Adipocyte (in vitro differentiated cells): ENCODE results near the gene XPO4.

Experiments used
- DNase-seq: peaks from one replicate; pipeline ENCODE4 v3.0.0-alpha.2; 2015; ENCODE audit warnings: low read depth
- H3K27me3 ChIP-seq: replicated peaks from 2 replicates; pipeline ENCODE4 v1.7.0; 2013; ENCODE audit warnings: mild to moderate bottlenecking, low read length, moderate library complexity; ENCODE audit not compliant: control insufficient read depth, insufficient read depth
- H3K36me3 ChIP-seq: 2 replicates; pipeline ENCODE4 v1.7.0; 2013; ENCODE audit warnings: low read length, mild to moderate bottlenecking, moderate library complexity; ENCODE audit not compliant: control insufficient read depth, insufficient read depth, severe bottlenecking
- H3K4me1 ChIP-seq: 2 replicates; pipeline ENCODE4 v1.7.0; 2013; ENCODE audit warnings: mild to moderate bottlenecking, low read length, moderate library complexity; ENCODE audit not compliant: control insufficient read depth, insufficient read depth
- H3K4me3 ChIP-seq: 2 replicates; pipeline ENCODE4 v1.7.0; 2013; ENCODE audit warnings: mild to moderate bottlenecking, low read length, moderate library complexity
- H3K9ac ChIP-seq: 2 replicates; pipeline ENCODE4 v1.7.0; 2013; ENCODE audit warnings: mild to moderate bottlenecking, low read length, moderate library complexity
- H3K9me3 ChIP-seq: 2 replicates; pipeline ENCODE4 v1.7.0; 2013; ENCODE audit warnings: mild to moderate bottlenecking, low read length, moderate library complexity; ENCODE audit not compliant: control insufficient read depth

XPO4 gene

DNA sequence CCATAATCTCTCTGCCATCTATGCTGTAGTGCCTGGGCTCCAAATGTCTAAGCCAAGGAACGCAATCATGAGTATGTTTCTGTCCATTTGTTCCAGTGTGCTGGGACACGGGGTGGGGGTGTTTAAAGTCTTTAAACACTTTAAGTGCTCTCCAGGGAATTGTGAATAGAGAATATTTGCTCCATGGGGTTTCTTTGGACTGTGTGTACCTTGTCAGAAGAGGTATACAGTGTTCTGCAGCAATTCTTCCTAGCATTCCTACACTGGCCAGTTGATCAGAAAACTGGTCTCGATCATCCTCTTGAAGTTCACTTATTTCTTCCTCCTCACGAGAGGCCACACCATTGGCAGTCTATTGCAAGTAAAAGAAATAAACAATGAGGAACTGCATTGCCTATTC is 93.7 kb downstream of the XPO4 start:
- no peak for DNase-seq
- Histone ChIP-seq H3K4me3 (no peak overlapping the region), H3K36me3 (peaks cover 37% of the 10 kb centered on the region)

DNA sequence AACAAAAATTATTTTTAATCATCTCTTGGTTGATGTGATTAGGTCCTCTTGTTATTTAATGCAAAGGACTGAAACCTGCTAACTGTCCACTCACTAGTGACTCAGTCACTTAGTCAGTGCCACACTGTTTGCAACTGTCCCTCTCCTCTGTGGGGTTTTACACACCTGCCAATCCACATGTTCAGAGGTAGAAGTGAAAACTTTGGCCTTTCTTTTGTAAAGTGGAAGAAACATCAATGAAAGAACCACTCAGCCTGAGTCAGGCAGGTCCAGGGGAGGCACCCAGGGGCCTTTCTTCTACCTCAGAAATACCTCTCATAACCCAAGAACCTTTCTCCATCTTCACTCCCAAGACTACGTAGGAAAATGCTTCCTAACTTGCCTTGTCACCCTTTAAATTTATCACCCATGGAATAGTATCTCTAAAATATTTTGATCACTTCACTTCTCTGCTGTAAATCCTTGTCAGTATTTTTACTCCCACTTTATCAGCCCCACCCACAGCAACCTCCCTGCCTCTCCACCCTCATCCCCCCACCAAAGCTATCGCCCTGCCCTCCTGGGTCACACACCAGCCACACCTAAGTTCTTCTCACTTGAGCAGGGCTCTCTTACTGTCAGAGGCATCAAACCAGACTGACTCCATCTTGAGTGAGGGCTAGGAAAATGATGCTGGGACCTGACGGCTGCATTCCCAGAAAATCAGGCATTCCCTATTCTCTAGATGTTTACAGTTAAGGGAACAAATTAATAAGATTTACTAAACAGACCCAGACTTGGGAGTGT is 99.2 kb downstream of the XPO4 start:
- Histone ChIP-seq H3K36me3 (peaks cover 30% of the 10 kb centered on the region), H3K27me3 (no peaks in the 10 kb centered on the region), H3K9me3 (no peaks in the 10 kb centered on the region), H3K4me1 (peaks cover 5% of the 10 kb centered on the region), H3K4me3 (no peak overlapping the region), H3K9ac (no peak overlapping the region)
- DNase-seq, result no peak

More for the DNA sequence above, 93.7 kb downstream of the XPO4 start:
- H3K4me1 ChIP-seq, result peaks cover 7% of the 10 kb centered on the region
- no peak overlapping the region for H3K9ac ChIP-seq
- no peaks in the 10 kb centered on the region for H3K27me3 ChIP-seq
- H3K9me3 ChIP-seq, result no peaks in the 10 kb centered on the region

DNA sequence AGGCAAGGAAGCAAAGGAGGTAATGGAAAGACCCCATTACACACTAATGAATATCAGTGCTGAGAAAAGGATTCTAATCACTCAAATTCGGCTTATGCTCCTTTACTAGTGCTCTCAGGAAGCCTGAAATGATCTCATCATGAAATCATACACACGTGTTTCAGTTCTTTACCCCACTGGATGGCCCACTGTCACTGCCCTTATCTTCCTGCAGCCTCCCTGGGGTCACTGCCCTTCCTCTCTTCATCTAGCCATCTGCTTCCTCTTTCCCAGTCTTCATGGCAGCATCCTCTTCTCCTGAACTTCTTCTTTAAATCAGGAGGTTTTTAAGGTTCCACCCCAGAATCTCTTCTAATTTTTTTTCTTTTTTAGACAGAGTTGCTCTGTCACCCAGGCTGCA is 100.8 kb downstream of the XPO4 start:
- H3K4me1 ChIP-seq, result peaks cover 15% of the 10 kb centered on the region
- no peak overlapping the region for H3K9ac ChIP-seq
- DNase-seq, result no peak
- H3K27me3 ChIP-seq, result no peaks in the 10 kb centered on the region
- H3K4me3 ChIP-seq, result no peak overlapping the region
- H3K36me3 ChIP-seq, result peaks cover 14% of the 10 kb centered on the region
- no peaks in the 10 kb centered on the region for H3K9me3 ChIP-seq

DNA sequence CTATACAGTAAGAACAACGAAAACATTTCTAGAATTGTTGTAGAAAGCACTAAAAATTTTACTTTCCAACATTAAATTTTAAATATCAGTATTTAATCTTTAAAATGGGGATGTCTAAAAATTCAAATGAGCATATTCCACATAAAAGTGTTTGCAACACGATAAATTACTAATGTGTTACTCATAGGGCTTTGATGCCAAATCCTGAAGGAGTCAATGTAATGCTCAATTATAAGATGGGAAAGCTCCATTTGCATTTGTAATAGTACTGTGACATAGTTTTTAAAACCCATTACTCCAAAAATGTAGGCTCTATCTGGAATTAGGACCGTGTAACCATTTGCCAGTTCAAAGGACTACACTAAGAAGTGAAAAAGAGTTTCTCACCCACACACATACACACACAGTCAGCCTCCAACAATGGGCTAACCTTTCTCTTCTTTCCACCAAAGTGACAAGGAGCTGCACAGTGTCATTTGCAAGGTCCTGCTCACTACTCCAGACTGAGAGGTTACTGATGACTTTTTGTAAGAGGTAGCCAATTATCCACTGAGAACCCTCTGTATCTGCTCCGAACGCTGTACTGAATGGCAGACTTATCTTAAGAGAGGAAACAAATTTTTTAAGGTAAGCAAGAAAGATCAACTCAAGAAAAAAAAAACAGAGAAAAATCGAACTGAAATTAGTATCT is 102.7 kb downstream of the XPO4 start:
- no peak overlapping the region for H3K4me3 ChIP-seq
- no peak for DNase-seq
- no peaks in the 10 kb centered on the region for H3K9me3 ChIP-seq
- H3K27me3 ChIP-seq, result no peaks in the 10 kb centered on the region
- peaks cover 17% of the 10 kb centered on the region for H3K36me3 ChIP-seq
- no peak overlapping the region for H3K9ac ChIP-seq
- H3K4me1 ChIP-seq, result peaks cover 16% of the 10 kb centered on the region

DNA sequence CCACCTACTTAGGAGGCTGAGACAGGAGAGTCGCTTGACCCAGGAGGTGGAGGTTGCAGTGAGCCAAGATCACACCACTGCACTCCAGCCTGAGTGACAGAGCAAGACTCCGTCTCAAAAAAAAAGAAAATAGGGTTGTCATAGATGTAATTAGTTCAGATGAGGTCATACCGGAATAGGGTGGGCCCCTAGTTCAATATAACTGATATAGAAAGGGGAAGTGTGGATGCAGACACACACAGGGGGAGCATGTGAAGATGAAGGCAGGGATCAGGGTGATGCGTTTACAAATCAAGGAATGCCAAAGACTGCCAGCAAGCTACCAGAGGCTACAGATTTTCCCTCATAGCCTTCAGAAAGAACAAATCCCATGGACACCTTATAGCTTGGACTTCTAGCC is 104.5 kb downstream of the XPO4 start:
- no peak overlapping the region for H3K4me3 ChIP-seq
- DNase-seq, result no peak
- H3K9ac ChIP-seq, result no peak overlapping the region
- no peaks in the 10 kb centered on the region for H3K9me3 ChIP-seq
- peaks cover 16% of the 10 kb centered on the region for H3K4me1 ChIP-seq
- no peaks in the 10 kb centered on the region for H3K27me3 ChIP-seq
- peaks cover 21% of the 10 kb centered on the region for H3K36me3 ChIP-seq

DNA sequence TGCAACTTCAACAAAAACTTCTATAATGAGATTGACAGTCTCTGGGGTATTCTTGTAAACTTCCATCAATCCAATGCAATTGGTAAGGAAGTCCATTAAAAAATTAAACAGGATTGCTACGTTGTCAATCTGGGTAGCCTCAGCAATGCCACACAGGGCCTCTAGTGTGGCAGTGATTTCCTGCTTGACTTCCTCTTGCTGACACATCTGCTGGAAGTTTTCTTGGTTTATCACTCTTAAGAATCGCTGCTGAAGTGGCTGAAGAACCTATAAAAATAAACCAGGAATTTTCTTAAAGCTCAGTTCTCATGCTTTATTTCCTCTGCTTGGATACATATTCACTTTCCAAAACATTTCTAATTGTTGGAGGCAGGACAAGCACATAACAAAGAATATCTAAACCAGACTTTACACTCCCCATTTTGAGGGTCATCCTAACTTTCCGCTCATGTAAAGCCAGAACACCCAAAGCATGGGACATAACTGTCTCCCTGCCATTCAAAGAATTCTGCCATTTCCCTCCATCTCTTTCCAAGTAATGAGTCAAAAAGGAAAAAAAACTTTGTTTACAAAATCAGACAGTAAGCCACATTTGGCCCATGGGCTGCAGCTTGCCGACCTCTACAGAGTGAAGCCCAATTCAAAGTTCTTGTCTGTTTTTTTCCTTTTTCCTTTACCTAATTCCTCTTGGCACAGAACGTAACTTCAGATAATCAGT is 105.6 kb downstream of the XPO4 start:
- Histone ChIP-seq H3K4me3 (no peak overlapping the region), H3K9me3 (no peaks in the 10 kb centered on the region), H3K27me3 (no peaks in the 10 kb centered on the region), H3K36me3 (peaks cover 21% of the 10 kb centered on the region), H3K4me1 (peaks cover 16% of the 10 kb centered on the region), H3K9ac (peak overlapping the region; percentile 3)
- peak; percentile 36 for DNase-seq

DNA sequence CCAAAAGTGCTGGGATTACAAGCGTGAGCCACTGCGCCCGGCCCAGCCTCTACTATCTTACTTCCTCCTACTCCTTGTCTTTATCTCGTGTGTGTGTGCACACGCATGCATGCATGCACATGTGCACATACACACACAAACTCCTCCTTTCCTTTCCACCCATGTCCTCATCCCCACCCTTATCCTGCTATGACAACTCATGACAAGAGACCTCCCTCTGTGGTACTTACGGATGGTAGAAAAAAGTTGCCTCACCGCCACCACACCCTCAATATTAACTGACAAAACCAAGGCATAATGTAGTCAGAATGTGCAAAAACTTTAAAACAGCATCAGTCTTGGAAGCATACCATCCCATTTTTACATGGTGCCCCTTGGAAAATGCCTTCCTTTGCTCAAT is 112.9 kb downstream of the XPO4 start:
- no peak overlapping the region for H3K9ac ChIP-seq
- no peaks in the 10 kb centered on the region for H3K9me3 ChIP-seq
- H3K27me3 ChIP-seq, result no peaks in the 10 kb centered on the region
- peaks cover 33% of the 10 kb centered on the region for H3K36me3 ChIP-seq
- H3K4me3 ChIP-seq, result no peak overlapping the region
- no peak for DNase-seq
- H3K4me1 ChIP-seq, result peaks cover 6% of the 10 kb centered on the region

DNA sequence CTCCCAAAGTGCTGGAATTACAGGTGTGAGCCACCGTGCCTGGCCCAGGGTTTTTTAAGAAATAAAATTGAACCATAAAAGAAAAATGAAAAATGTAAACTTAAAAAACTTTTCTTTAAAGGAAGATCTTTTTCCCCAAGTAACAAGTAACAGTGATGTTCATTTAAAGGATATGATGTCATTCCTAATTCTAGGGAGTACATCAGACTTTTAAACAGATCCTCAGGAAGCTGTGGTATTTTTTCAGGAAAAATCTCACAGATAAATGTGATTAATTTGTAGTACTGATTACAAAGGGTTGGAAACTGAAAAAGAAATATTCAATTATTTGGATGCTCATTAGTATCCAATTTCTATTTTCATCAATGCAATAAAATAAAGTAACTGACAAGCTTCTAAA is 114.2 kb downstream of the XPO4 start:
- H3K27me3 ChIP-seq, result no peaks in the 10 kb centered on the region
- no peak for DNase-seq
- H3K9me3 ChIP-seq, result no peaks in the 10 kb centered on the region
- no peak overlapping the region for H3K4me3 ChIP-seq
- H3K4me1 ChIP-seq, result peaks cover 6% of the 10 kb centered on the region
- no peak overlapping the region for H3K9ac ChIP-seq
- peaks cover 40% of the 10 kb centered on the region for H3K36me3 ChIP-seq

DNA sequence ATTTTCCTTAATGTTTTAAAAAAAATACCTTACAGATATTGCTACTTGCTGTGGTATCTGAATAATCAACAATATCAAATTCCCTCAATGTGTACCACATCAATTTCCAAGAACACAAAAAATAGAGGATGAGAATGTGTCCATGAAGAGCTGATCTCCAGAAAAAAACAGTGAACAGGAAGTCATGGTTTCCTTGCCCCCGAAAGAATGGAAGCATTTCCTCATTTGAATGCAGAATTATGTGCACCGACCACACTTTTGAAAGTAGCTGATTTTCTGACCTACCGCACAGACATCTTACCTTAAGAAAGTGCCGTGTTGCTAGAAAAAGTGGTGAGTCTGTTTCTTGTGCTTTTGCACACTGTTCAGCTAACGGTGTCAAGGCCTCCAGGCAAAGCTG is 115.4 kb downstream of the XPO4 start:
- no peak for DNase-seq
- peaks cover 6% of the 10 kb centered on the region for H3K4me1 ChIP-seq
- H3K27me3 ChIP-seq, result no peaks in the 10 kb centered on the region
- peaks cover 51% of the 10 kb centered on the region for H3K36me3 ChIP-seq
- H3K4me3 ChIP-seq, result no peak overlapping the region
- H3K9ac ChIP-seq, result no peak overlapping the region
- H3K9me3 ChIP-seq, result no peaks in the 10 kb centered on the region

DNA sequence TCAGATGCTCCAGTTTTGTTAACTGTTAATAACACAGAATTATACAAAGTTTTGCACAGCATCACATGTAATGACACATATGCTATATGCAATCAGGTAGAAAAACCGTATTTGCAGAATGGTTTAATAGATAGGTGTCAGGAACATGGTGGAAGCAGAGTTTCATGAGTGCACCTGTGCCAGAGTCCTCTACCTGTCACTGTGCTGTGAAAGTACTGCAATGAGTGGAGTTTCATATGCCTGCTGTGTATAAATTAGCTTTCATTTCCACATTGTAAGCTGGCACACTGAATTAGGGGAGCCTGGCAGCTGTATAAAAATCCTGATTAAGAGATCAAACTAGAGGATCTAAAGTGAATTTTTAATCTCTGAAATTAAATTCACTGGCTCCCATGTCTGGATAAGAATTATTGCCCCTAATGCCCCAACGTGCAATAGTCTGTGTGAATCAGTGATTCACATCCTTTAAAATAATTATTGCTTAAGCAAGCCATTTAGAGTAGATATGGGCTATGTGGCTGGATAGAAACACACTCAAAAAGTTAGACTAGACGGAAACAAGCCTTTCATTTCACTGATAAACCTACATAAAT is 120.3 kb downstream of the XPO4 start:
- Histone ChIP-seq H3K9ac (no peak overlapping the region), H3K27me3 (no peaks in the 10 kb centered on the region), H3K36me3 (peaks cover 52% of the 10 kb centered on the region), H3K4me1 (no peaks in the 10 kb centered on the region), H3K9me3 (no peaks in the 10 kb centered on the region), H3K4me3 (no peak overlapping the region)
- DNase-seq, result no peak

DNA sequence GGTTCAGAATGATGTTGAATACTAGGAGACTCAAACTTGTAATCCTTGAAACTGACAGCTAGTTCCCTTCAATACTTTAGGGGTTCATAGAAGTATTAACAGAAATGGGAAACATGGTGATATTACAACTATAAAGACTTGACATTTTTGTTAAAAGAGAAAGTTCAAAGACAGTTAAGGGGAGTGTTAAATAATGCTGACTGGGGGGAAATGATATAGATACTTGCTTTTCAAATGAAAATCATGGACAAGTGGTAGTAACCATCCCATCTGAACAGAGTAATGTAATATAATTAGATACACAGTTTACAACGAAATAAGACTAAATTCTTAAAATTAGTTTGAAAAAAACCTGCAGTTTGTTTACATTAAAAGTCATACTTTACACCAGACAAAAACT is 122.2 kb downstream of the XPO4 start:
- no peaks in the 10 kb centered on the region for H3K4me1 ChIP-seq
- H3K4me3 ChIP-seq, result no peak overlapping the region
- DNase-seq, result no peak
- no peaks in the 10 kb centered on the region for H3K9me3 ChIP-seq
- no peaks in the 10 kb centered on the region for H3K27me3 ChIP-seq
- no peak overlapping the region for H3K9ac ChIP-seq
- peaks cover 43% of the 10 kb centered on the region for H3K36me3 ChIP-seq
